Right cardiac atrium (tissue), 5 donors: Measurements from ENCODE around the gene LILRB1. TPM values are rescaled to one million over a fixed set of nuclear protein-coding genes. Genes with fewer than 3 reads are reported as not detected.
"Not testable (repeated sequence)": the region's sequence is repeated elsewhere in the genome, so short reads cannot be mapped to it uniquely, and the experiment has no call there.

Source experiments
- ATAC-seq, 2 donors: fragments of 200-7000 bp; cut with Tn5 transposase; one replicate each; pipeline versions ENCODE4 v1.8.0 to v1.9.1; 2020; ENCODE audit warnings: moderate library complexity in 2 of 2, mild to moderate bottlenecking in 1 of 2
- DNase-seq, 3 donors: peaks; one replicate each; pipeline ENCODE4 v3.0.0-alpha.2; 2020
- H3K27ac ChIP-seq: one replicate; pipeline ENCODE4 v1.5.1; 2013; ENCODE audit warnings: mild to moderate bottlenecking, low read length, control low read depth, moderate library complexity
- H3K27me3 ChIP-seq: one replicate; pipeline ENCODE4 v1.6.1; 2013; ENCODE audit not compliant: control insufficient read depth, insufficient read depth
- H3K4me1 ChIP-seq: one replicate; pipeline ENCODE4 v1.6.1; 2013; ENCODE audit warnings: low read length; ENCODE audit not compliant: control insufficient read depth, insufficient read depth
- H3K4me3 ChIP-seq: one replicate; pipeline ENCODE4 v1.5.1; 2013; ENCODE audit warnings: low read length, control low read depth
- H3K9me3 ChIP-seq: one replicate; pipeline ENCODE4 v1.6.1; 2013; ENCODE audit warnings: low read length; ENCODE audit not compliant: control insufficient read depth
- WGBS: extraction: QIAGEN DNeasy Blood & Tissue Kit; methylation state at CpG from one replicate; pipeline ENCODE4 v1.1.7; 2013; 5-methylcytosine and 5-hydroxymethylcytosine counted together
- intact Hi-C, 4 donors: fragments of 100-400 bp; cut with DNase I; formaldehyde crosslinking; loops; one replicate each; pipeline versions ENCODE4 v1.11.0 to v1.14.0; 2022 to 2023
- polyA plus RNA-seq: library from polyadenylated mRNA; stranded (reverse); fragments of 200-250 nt; gene quantifications from one replicate; pipeline ENCODE4 v1.2.3, GENCODE V29; 2013
- total RNA-seq, 4 donors: library from RNA; stranded (reverse); fragmentation: NEBNext Ultra II Directional; extraction: Animal tissue kit (Norgen Biotek cat#: 25700); gene quantifications; one replicate each; pipeline ENCODE4 v1.2.1, GENCODE V29; 2021
- donor health status: healthy with polysubstance abuse.
- donor health status: DM: no; HTN: yes; CAD: no.
- donor health status: DM: no; HTN: no; CAD: no.
- donor health status: DM: no; HTN: yes; CAD: no; lungs with severe emphysema.
- donor health status: DM: yes; HTN: yes; CAD: no.

Gene LILRB1
- total and polyA plus RNA-seq, 5 donors = 1.2 to 4.1 (median 2.7) TPM

DNA sequence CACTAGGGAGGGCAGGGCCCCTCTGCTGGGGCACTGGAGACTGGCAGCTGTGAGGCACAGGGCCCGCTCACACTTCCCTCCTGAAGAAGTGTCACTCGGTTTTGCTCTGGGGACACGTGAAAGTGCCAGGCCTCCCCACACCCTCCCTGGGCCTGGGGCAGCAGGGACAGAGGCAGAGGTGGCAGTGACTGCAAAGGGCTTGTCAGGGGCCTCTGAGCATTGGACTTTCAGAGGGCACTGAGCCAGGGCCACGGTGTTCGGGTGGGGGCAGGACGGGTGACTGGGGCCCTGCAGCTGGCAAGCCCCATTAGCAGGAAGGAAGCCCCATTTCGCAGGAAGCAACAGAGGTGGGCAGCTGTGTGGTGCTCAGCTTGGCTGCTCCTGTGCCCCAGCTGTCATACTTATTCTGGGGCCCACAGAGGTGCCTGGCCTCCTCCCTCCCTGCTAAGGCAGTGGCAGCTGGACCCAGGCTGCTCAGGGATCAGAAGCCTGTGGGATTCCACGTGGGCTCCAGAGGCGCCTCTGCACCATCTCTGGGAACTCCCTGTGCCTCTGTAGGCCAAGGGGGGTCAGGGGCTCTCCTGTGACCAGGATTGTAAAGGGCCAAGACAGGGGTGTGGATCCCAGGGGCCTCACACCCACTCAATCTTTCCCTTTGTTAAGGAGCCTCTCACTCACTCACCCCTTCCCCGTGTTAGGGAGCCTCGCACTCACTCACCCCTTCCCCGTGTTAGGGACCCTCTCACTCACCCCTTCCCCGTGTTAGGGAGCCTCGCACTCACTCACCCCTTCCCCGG is 5.2 kb upstream of the LILRB1 start:
- DNase-seq, intact Hi-C loops, H3K27ac ChIP-seq, ATAC-seq, H3K4me3 ChIP-seq, H3K9me3 ChIP-seq, H3K4me1 ChIP-seq, H3K27me3 ChIP-seq: not testable (repeated sequence)
- WGBS = 73% methylated on average over 9 of the region's 15 CpGs

DNA sequence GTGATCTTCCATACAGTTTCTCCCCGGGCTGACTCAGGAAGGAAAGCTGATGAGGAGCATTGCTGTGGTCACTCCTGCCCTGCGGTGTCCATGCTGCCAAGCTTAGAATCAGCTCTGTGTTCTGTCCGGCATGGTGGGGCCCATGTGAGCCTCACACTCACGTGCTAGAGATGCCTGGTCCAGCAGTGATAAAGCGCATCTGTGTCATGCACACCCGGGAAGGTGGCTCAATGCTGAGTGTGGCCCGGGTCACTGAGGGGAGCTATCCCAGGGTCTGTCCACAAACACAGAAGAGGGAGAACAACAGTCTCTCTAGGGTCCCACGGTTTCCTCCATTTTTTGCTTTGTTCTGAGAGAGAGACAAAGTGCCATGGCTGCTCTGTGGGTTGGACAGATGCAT is 3.5 kb upstream of the LILRB1 start:
- H3K9me3 ChIP-seq = no peaks in the 10 kb centered on the region
- intact Hi-C loops = no loop called here
- WGBS = 78% methylated on average over 8 of the region's 8 CpGs
- DNase-seq = no peak
- no peak overlapping the region for H3K4me3 ChIP-seq
- no peaks in the 10 kb centered on the region for H3K4me1 ChIP-seq
- no peak overlapping the region for H3K27ac ChIP-seq
- no peak for ATAC-seq
- H3K27me3 ChIP-seq = no peaks in the 10 kb centered on the region

GRCh38 chr19:54627912-54628311 is 2.4 kb upstream of the LILRB1 start:
- H3K4me3 ChIP-seq, H3K9me3 ChIP-seq, H3K27me3 ChIP-seq, H3K27ac ChIP-seq, H3K4me1 ChIP-seq, ATAC-seq, DNase-seq, intact Hi-C loops: not testable (repeated sequence)
- WGBS = 52% methylated on average over 4 of the region's 4 CpGs

DNA sequence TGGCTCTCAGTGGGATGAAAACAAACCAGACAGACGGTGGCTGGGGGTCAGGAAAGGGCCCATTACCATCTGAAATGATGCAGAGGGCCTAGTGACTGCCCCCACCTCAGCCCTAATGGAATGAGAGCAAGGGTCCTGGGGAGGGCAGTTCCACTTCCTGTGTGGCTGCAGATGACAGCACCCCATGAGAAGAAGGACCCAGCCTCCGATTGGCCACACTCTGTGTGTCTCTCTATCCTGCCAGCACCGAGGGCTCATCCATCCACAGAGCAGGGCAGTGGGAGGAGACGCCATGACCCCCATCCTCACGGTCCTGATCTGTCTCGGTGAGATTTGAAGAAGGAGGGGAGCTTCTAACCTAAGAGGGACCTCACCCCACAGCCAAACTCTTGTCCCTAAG is 498 bp downstream of the LILRB1 start:
- no peaks in the 10 kb centered on the region for H3K9me3 ChIP-seq
- DNase-seq (no peak), ATAC-seq (peak in 1 of 2 donors; percentile 45)
- H3K4me3 ChIP-seq = no peak overlapping the region
- no peaks in the 10 kb centered on the region for H3K4me1 ChIP-seq
- H3K27me3 ChIP-seq = no peaks in the 10 kb centered on the region
- no peak overlapping the region for H3K27ac ChIP-seq
- intact Hi-C loops = no loop called here
- WGBS = 43% methylated on average over 6 of the region's 6 CpGs

- ATAC-seq = peak in 1 of 2 donors; percentile 16
- H3K27me3 ChIP-seq, H3K4me1 ChIP-seq, H3K9me3 ChIP-seq, H3K4me3 ChIP-seq, DNase-seq, H3K27ac ChIP-seq, intact Hi-C loops: not testable (repeated sequence)
- WGBS = 65% methylated on average over 23 of the region's 23 CpGs
Measured at GRCh38 chr19:54631489-54632337, 1.4 kb downstream of the LILRB1 start.

- H3K27ac ChIP-seq, H3K4me1 ChIP-seq, H3K4me3 ChIP-seq, H3K27me3 ChIP-seq, ATAC-seq, intact Hi-C loops, DNase-seq, H3K9me3 ChIP-seq: not testable (repeated sequence)
- 80% methylated on average over 16 of the region's 16 CpGs for WGBS
Measured at GRCh38 chr19:54632517-54632916, 2.2 kb downstream of the LILRB1 start.

DNA sequence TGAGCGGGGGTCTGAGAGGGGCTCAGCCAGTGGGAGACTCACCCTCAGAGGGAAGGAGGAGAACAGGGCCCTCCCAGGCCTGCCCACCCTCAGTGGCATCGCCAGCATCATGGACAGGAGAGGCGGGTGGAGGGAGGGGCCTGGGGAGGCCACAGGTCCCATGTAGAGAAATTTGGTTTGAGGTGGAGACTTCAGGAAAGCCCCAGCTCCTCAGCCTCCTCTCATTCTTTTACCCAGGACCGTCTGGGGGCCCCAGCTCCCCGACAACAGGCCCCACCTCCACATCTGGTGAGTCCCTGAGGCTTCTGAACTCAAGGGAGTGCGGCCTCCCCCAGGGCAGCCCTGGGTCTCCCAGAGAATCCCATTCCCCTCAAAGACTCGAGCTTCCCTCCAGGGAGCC is 3.1 kb downstream of the LILRB1 start:
- Histone ChIP-seq H3K4me1 (no peaks in the 10 kb centered on the region), H3K4me3 (no peak overlapping the region), H3K27me3 (no peaks in the 10 kb centered on the region), H3K9me3 (no peaks in the 10 kb centered on the region), H3K27ac (no peak overlapping the region)
- 70% methylated on average over 7 of the region's 7 CpGs for WGBS
- intact Hi-C loops = no loop called here
- peak in 1 of 2 donors; percentile 23 for ATAC-seq
- DNase-seq = no peak

DNA sequence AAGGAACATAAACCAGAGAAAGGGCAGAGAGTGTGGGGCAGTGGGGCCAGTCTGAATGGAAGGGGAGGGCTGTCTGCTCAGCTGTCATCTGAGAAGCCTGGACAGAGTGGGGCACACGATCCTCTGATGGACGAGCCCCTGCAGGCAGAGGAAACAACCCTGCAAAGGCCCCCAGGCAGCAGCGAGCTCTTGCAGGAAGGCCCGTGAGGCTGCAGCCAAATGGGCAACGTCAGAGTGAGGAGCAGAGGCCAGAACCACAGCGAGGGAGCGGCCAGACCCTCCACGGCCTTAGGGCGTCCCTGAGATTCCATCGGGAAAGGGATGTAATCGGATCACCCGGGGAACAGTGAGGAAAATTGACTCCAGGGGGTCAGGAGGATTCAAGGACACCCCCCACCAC is 5.8 kb downstream of the LILRB1 start:
- DNase-seq, H3K4me3 ChIP-seq, ATAC-seq, H3K4me1 ChIP-seq, intact Hi-C loops, H3K27ac ChIP-seq, H3K27me3 ChIP-seq, H3K9me3 ChIP-seq: not testable (repeated sequence)
- 10% methylated on average over 12 of the region's 12 CpGs for WGBS

DNA sequence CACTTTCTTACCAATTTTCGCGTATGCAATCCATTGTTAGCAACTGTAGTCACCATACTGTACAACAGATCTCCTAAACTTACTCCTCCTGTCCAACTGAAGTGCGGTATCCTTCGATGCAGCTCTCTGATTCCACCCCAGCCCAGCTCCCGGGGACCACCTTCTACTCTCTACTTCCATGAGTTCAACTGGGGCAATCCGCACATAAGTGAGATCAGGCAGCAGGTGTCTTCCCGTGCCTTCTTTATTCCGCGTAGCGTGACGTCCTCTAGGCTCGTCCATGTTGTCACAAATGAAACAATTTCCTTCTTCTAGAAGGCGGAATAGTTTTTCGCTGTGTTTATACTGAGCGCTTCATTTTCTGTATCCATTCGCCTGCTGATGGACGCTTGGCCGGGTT is 8.4 kb downstream of the LILRB1 start:
- Histone ChIP-seq H3K9me3 (no peaks in the 10 kb centered on the region), H3K27ac (no peak overlapping the region), H3K4me3 (no peak overlapping the region), H3K27me3 (no peaks in the 10 kb centered on the region), H3K4me1 (no peaks in the 10 kb centered on the region)
- intact Hi-C loops = no loop called here
- WGBS = 89% methylated on average over 18 of the region's 18 CpGs
- DNase-seq = no peak
- no peak for ATAC-seq

GRCh38 chr19:54642953-54643352 is 12.7 kb downstream of the LILRB1 start:
- H3K4me3 ChIP-seq, DNase-seq, H3K27ac ChIP-seq, H3K4me1 ChIP-seq, H3K9me3 ChIP-seq, ATAC-seq, intact Hi-C loops, H3K27me3 ChIP-seq: not testable (repeated sequence)
- WGBS = 51% methylated on average over 5 of the region's 5 CpGs

DNA sequence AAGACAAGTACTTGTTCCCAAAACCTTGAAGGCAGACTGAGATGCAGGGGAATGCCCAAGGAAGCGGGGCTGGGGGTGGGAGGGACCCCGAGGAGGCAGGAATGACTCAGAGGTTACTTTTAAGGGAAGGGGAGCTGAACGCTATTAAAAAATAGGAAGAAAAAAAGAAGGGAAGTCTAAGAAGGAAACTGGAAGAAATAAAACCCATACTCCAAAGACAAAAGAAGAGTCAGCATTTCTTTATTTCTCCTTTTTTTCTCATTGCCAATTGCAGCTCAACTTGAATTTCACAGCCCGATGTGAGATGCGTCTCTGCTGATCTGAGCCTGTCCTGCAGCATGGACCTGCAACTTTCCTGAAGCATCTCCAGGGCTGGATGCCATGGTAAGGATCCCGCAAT is 13.3 kb downstream of the LILRB1 start:
- WGBS = 68% methylated on average over 6 of the region's 6 CpGs
- H3K9me3 ChIP-seq, DNase-seq, H3K27ac ChIP-seq, H3K4me1 ChIP-seq, H3K4me3 ChIP-seq, intact Hi-C loops, H3K27me3 ChIP-seq: not testable (repeated sequence)
- ATAC-seq = peak; percentile 26 to 53
